ENCODE results near the gene NCAPH2.
A peak's percentile ranks its signal among the peaks of the same experiment; 100 is the strongest.

Gene NCAPH2

DNA sequence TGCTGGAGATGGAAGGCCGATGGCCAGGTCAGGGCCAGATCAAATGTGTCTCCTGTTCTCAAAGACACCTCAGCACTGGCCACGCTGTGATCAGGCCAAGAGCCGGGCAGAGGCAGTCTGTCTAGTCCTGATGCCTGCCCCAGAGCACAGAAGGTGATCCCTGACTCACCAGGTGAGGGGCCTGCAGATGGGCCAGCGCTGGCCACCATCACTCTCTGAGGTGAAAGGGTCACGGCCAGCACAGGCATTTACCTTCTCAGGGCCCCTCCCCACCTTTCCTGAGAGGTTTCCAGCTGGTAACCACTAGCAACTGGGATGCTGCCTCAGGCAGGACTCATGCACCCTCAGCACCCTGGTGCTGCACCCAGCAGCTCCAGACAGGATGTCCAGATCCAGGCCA, 36.1 kb upstream of the NCAPH2 start:
- Mint-ChIP-seq H3K27ac (no peak overlapping the region), H3K4me1 (peaks cover 55% of the 10 kb centered on the region), H3K9me3 (no peaks in the 10 kb centered on the region), H3K4me3 (peak overlapping the region; percentile 20), H3K27me3 (ENCODE audit: low read depth, poor library complexity) (peaks cover 3% of the 10 kb centered on the region), H3K36me3 (ENCODE audit: low read depth) (peaks cover 2% of the 10 kb centered on the region)
- DNase-seq, result no peak
- TF ChIP-seq, protein P1, sequence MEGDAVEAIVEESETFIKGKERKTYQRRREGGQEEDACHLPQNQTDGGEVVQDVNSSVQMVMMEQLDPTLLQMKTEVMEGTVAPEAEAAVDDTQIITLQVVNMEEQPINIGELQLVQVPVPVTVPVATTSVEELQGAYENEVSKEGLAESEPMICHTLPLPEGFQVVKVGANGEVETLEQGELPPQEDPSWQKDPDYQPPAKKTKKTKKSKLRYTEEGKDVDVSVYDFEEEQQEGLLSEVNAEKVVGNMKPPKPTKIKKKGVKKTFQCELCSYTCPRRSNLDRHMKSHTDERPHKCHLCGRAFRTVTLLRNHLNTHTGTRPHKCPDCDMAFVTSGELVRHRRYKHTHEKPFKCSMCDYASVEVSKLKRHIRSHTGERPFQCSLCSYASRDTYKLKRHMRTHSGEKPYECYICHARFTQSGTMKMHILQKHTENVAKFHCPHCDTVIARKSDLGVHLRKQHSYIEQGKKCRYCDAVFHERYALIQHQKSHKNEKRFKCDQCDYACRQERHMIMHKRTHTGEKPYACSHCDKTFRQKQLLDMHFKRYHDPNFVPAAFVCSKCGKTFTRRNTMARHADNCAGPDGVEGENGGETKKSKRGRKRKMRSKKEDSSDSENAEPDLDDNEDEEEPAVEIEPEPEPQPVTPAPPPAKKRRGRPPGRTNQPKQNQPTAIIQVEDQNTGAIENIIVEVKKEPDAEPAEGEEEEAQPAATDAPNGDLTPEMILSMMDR (IDR thresholded peaks at IDR 0.05), result no peak

DNA sequence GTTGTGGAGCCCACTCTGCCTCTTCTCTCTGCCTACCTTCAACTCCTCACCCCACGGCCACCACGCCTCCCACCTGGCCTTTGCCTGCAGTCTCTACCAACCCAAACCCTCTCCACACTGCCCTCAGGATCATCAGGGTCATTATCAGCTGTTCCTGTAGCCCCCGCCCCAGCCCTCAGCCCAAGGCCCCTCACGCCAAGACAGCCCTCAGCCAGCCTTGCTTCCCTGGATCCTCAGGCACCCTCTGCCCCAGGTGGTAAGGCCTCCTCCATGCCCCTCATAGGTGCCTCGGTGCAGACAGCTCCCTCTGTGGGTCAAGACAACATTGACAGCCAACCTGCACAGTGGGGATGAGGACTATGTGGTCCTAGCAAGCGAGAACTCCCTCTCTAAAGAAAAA, 34.9 kb upstream of the NCAPH2 start:
- Mint-ChIP-seq H3K9me3 (no peaks in the 10 kb centered on the region), H3K36me3 (ENCODE audit: low read depth) (no peaks in the 10 kb centered on the region)

DNA sequence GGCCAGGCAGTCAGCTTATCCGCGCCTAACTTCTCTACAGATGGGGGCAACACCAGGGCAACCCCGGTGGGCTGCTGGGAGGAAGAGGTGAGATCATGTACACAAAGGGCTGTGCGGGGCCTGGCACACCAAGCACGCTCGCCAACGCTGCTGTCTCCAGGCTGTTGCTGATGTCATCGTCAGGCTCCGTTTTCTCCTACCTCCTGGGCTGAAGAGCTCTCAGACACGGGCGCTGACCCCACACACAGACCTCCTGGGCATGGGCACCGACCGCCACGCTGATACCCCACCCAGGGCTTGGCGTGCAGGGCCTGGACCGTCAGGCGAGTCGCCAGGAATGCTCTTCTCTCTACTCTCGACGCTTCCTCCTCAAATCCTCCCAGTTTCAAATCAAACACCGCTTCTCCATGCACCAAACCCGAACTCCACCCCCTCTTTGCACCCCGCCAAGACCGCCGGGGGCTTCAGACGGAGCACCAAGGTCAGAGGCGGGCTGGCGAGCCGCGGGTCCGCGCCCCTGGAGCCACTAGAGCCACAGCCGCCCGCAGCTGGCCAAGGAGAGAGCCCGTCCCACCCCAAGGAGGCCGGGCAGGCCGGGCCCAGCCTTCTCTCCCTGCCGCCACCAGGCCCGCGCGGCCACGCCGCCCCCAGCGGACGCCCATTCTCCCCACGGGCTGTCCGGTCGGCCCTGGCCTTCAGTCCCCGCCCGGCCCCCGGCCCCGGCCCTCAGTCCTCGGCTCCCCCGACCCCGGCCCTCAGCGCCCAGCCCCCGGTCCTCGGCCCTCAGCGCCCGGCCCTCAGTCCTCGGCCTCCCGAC, 34.0 kb upstream of the NCAPH2 start:
- H3K27ac Mint-ChIP-seq, result peak overlapping the region; percentile 11
- peaks cover 65% of the 10 kb centered on the region for H3K4me1 Mint-ChIP-seq
- TF ChIP-seq, protein P1 (IDR thresholded peaks at IDR 0.05), result no peak
- H3K36me3 Mint-ChIP-seq (ENCODE audit: low read depth), result no peaks in the 10 kb centered on the region
- peak; percentile 57 for DNase-seq
- peak overlapping the region; percentile 91 for H3K4me3 Mint-ChIP-seq
- no peaks in the 10 kb centered on the region for H3K9me3 Mint-ChIP-seq
- H3K27me3 Mint-ChIP-seq (ENCODE audit: low read depth, poor library complexity), result peaks cover 17% of the 10 kb centered on the region

More for the DNA sequence above, 34.9 kb upstream of the NCAPH2 start:
- Mint-ChIP-seq H3K4me3 (peak overlapping the region; percentile 91), H3K27me3 (ENCODE audit: low read depth, poor library complexity) (peaks cover 7% of the 10 kb centered on the region), H3K4me1 (peaks cover 65% of the 10 kb centered on the region), H3K27ac (peak overlapping the region; percentile 36)
- DNase-seq, result no peak
- TF ChIP-seq, protein P1 (IDR thresholded peaks at IDR 0.05), result no peak

DNA sequence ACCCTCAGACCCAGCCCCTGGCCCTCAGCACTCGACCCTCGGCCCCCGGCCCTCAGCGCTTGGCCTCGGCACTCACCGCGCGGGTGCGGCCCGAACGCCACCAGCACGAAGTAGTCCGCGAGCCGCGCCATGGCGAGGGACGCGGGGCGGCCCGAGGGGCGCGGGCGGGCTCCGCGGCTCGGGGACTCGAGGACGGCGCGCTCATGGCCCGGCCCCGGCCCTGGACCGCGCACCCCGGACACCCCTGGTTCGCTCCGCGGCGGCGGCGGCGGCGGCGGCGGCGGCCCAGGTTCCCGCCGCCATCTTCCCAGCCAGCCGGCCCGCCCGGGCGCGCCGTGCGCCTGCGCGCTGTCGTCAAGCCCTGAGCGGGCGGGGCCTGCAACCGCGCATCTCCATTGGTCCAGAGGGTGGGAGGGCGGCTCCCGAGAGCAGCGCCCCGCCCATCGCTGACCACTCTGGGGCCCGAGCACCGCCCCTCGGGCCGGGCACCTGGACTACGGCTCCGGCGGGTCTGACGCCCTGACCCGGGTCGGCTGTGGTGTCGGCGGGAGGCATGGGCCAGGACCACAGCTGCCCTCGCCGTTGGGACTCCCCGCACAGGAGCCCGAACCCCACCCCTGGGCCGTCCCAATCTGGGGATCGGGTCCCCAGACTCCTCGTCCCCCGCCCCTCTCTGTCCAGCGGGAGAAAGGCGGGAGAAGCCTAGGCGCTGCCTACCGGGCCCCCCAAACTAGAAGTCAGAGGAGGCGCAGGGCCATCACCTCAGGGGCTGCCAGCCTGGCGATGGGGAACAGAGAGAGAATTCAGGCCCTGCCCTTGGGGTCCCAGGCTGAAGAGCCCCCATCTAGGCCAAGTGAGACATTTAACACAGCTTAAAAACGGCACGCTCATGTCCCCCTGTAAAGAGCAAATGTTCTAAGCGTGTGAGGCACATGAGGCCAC, 33.0 kb upstream of the NCAPH2 start, which contains the start of gene SBF1:
Gene SBF1 (minus strand): TSS at position 326 of the 942 bp plus-strand sequence. CDS start 195 bp downstream, at position 131.
- Mint-ChIP-seq H3K27me3 (ENCODE audit: low read depth, poor library complexity) (peaks cover 26% of the 10 kb centered on the region), H3K4me1 (peaks cover 69% of the 10 kb centered on the region), H3K27ac (peak within 1 kb of the TSS; percentile 11), H3K4me3 (peak within 1 kb of the TSS; percentile 91), H3K36me3 (ENCODE audit: low read depth) (no peaks in the 10 kb centered on the region), H3K9me3 (peaks cover 3% of the 10 kb centered on the region)
- DNase-seq, result peak; percentile 95
- TF ChIP-seq, protein P1 (IDR thresholded peaks at IDR 0.05), result no peak

DNA sequence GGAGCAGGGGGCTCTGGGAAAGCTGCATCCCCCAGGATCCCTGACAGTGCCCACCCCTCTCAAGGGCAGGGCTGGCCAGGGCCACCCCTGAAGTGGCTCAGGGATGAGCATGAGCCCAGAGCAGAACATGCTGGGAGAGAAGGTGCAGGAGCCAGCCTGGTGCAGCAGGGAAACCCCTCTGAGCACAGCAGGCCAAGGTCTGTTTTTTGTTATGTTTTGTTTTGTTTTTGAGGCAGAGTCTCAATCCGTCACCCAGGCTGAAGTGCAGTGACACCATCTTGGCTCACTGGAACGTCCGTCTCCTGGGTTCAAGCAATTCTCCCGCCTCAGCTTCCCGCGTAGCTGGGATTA, 32.4 kb upstream of the NCAPH2 start:
- TF ChIP-seq, protein P1 (IDR thresholded peaks at IDR 0.05), result no peak
- peaks cover 66% of the 10 kb centered on the region for H3K4me1 Mint-ChIP-seq
- peak overlapping the region; percentile 63 for H3K4me3 Mint-ChIP-seq
- H3K9me3 Mint-ChIP-seq, result peaks cover 8% of the 10 kb centered on the region
- H3K36me3 Mint-ChIP-seq (ENCODE audit: low read depth), result no peaks in the 10 kb centered on the region
- peaks cover 33% of the 10 kb centered on the region for H3K27me3 Mint-ChIP-seq (ENCODE audit: low read depth, poor library complexity)
- H3K27ac Mint-ChIP-seq, result no peak overlapping the region
- DNase-seq, result no peak
